Ishikawa (cell line): ENCODE data around the gene RPS24.

Source experiments
- CEBPB ChIP-seq: IDR thresholded peaks from 2 replicates; pipeline ENCODE4 v1.6.1; 2012
- CREB1 ChIP-seq: IDR thresholded peaks from 2 replicates; pipeline ENCODE4 v1.6.1; 2012; ENCODE audit warnings: low read depth
- EGR1 ChIP-seq: IDR thresholded peaks from 2 replicates; pipeline ENCODE4 v1.6.1; 2012
- EP300 ChIP-seq: IDR thresholded peaks from 2 replicates; pipeline ENCODE4 v1.6.1; 2012; ENCODE audit warnings: borderline replicate concordance
- FOXM1 ChIP-seq: IDR thresholded peaks from 2 replicates; pipeline ENCODE4 v1.6.1; 2012; ENCODE audit warnings: low read depth, borderline replicate concordance
- MAX ChIP-seq: IDR thresholded peaks from 2 replicates; pipeline ENCODE4 v1.6.1; 2012
- NFIC ChIP-seq: IDR thresholded peaks from 2 replicates; pipeline ENCODE4 v1.6.1; 2012
- RAD21 ChIP-seq: IDR thresholded peaks from 2 replicates; pipeline ENCODE4 v1.6.1; 2012; ENCODE audit warnings: low read depth
- REST ChIP-seq: IDR thresholded peaks from 2 replicates; pipeline ENCODE4 v1.6.1; 2012; ENCODE audit warnings: low read depth, mild to moderate bottlenecking
- TAF1 ChIP-seq: IDR thresholded peaks from 2 replicates; pipeline ENCODE4 v1.6.1; 2012; ENCODE audit warnings: low read depth, mild to moderate bottlenecking
- TCF12 ChIP-seq: IDR thresholded peaks from 2 replicates; pipeline ENCODE4 v1.6.1; 2012; ENCODE audit warnings: low read depth
- YY1 ChIP-seq: IDR thresholded peaks from 2 replicates; pipeline ENCODE4 v1.6.1; 2012; ENCODE audit warnings: low read depth
- ZBTB7A ChIP-seq: IDR thresholded peaks from 2 replicates; pipeline ENCODE4 v1.6.1; 2012; ENCODE audit warnings: low read depth

- no peak for TF ChIP-seq FOXM1
- 0 out of 2 replicates have a peak, but pooled peaks have one; percentile 9 for TF ChIP-seq EP300
- TF ChIP-seq CEBPB, result no peak
- no peak for TF ChIP-seq REST
- TF ChIP-seq TAF1, result no peak
- no peak for TF ChIP-seq EGR1
- TF ChIP-seq RAD21, result peak; percentile 98
- no peak for TF ChIP-seq CREB1
- no peak for TF ChIP-seq NFIC
- TF ChIP-seq YY1, result no peak
- TF ChIP-seq TCF12, result no peak
- TF ChIP-seq ZBTB7A, result no peak
- no peak for TF ChIP-seq MAX
These were observed 13.7 kb downstream of the RPS24 start for GRCh38 chr10:78047314-78047891.
